ENCODE measurements around the gene DNAJA3. TPM values are rescaled to one million over a fixed set of nuclear protein-coding genes. Genes with fewer than 3 reads are reported as not detected.

DNAJA3 gene
- total RNA-seq, 4 donors from 2014 or later = 24.8 to 42.4 (median 31.8) TPM

DNA sequence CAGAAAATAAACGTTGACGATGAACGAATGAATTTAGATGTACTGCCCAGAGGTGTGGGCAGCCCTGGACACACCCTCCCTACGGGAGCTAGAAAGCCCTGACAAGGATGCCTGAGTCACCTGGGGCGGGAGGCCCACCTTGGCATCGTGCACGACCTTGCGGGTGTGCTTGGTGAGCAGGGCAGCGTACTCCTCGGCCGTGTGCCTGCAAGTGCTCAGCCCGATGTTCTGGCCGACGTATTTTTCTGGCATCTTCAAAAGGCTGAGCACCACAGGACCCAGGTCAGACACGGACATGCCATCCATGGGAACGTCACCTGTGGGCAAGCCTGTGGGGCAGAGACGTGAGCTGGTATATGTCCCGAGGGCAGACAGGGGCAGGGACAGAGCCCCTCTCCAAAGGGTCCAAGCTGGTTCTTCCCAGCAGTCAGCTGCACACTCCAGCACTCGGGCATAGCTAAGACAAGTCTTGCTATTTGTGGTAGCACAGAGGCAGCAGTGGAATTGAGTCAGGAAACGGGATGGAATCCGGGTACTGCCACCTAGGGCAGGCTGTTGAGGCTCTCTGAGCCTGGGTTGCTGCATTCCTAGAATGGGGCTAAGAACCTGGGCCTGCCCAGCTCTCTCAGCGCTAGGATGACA lies 38.0 kb downstream of the DNAJA3 start:
- TF ChIP-seq CTCF (IDR thresholded peaks at IDR 0.05; ENCODE audit: low read depth) = no peak

DNA sequence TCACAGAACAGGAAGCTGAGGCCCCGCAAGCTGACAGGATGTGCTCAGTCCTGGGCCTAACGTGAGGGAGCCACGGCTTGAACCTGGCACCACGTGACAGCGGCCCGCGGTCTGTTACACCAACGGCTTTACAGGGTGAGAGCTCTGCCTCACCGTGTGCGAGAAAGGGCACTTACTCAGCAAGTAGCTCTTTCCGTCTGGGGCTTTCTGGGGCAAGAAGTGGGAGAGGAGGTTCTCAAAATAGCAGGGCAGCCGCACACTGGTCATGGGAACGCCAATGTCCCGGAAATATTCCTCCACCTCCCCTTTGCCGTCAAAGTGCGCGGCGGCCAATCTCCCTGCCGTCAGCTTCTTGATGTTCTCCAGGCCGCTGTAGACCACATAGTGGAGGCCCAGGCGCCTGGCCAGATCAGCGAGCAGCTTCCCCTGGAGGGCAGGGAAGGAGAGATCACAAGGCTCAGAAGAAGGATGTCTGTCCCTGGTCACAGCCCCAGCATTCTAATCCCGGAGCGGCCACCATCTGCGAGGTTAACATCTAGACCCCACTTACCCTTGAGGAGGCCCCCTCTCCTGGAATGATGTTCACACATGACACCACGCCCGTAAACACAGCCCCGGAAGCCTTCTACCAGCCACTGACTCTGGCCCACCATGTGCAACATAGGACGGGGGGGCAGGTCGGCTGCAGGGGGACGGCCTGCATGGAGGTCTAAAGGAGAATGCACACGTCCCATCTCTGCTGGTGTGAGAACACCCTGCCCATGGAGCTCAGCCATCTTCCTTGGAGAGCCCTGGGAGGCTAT lies 40.5 kb downstream of the DNAJA3 start:
- no peak for TF ChIP-seq CTCF (IDR thresholded peaks at IDR 0.05; ENCODE audit: low read depth)

GRCh38 chr16:4467916-4468315 lies 42.2 kb downstream of the DNAJA3 start:
- TF ChIP-seq CTCF (IDR thresholded peaks at IDR 0.05; ENCODE audit: low read depth) = no peak

- no peak for TF ChIP-seq CTCF (IDR thresholded peaks at IDR 0.05; ENCODE audit: low read depth)
Observed at GRCh38 chr16:4468972-4469371, 43.3 kb downstream of the DNAJA3 start.

DNA sequence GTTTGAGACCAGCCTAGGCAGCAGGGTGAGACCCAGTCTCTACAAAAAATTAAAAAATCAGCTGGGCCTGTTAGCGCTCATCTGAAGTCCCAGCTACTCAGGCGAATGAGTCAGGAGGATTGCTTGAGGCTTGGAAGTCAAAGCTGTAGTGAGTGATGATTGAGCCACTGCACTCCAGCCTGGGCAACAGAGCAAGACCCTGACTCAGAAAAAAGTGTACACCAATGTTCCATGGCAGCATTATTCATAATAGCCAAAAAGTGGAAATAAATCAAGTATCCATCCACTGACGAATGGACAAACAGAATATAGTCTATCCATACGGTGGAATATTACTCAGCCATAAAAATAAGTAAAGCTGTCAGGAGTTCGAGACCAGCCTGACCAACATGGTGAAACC lies 46.2 kb downstream of the DNAJA3 start:
- no peak for TF ChIP-seq CTCF (IDR thresholded peaks at IDR 0.05; ENCODE audit: low read depth)

DNA sequence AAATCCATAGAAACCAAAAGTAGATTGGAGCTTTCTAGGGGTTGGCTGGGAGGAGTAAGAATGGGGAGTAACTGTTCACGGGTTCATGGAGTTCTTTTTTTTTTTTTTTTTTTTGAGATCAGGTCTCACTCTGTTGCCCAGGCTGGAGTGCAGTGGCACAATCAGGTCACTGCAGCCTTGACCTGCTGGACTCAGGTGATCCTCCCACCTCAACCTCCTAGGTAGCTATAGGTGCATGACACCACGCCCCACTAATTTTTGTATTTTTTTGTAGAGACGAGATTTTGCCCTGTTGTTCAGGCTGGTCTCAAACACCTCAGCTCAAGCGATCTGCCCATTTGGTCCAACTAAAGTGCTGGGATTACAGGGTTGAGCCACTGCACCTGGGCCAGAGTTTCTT lies 47.2 kb downstream of the DNAJA3 start:
- no peak for TF ChIP-seq CTCF (IDR thresholded peaks at IDR 0.05; ENCODE audit: low read depth)

- TF ChIP-seq CTCF (IDR thresholded peaks at IDR 0.05; ENCODE audit: low read depth) = no peak
Observed at GRCh38 chr16:4474192-4474961, 48.7 kb downstream of the DNAJA3 start, which contains the start of gene NMRAL1. Gene NMRAL1, minus strand, starts transcription at chr16:4474625. Its CDS starts 493 bp downstream, at chr16:4474132.
